Loucy (cell line): ENCODE measurements around the gene PCP4L1.

Source experiments
- H2AFZ ChIP-seq: fragments of 200-600 bp; sonication (generic); 2 replicates; pipeline ENCODE4 v1.6.0; 2016; ENCODE audit warnings: antibody characterized with exemption, mild to moderate bottlenecking, low read length, moderate library complexity
- H3F3A ChIP-seq: fragments of 200-600 bp; 2 replicates; pipeline ENCODE4 v1.6.0; 2016; ENCODE audit warnings: antibody characterized with exemption, low read depth, mild to moderate bottlenecking
- H3K27me3 ChIP-seq: fragments of 200-600 bp; sonication (generic); 2 replicates; pipeline ENCODE4 v1.6.1; 2014; ENCODE audit warnings: low read length, mild to moderate bottlenecking; ENCODE audit not compliant: insufficient read depth, poor library complexity, severe bottlenecking
- H3K36me3 ChIP-seq: fragments of 200-600 bp; sonication (generic); 2 replicates; pipeline ENCODE4 v1.6.1; 2016; ENCODE audit warnings: low read length; ENCODE audit not compliant: insufficient read depth
- H3K4me1 ChIP-seq: fragments of 200-600 bp; sonication (generic); 2 replicates; pipeline ENCODE4 v1.5.1; 2014; ENCODE audit warnings: low read length, mild to moderate bottlenecking; ENCODE audit not compliant: insufficient read depth, poor library complexity, severe bottlenecking
- H3K4me2 ChIP-seq: fragments of 200-600 bp; sonication (generic); 2 replicates; pipeline ENCODE4 v1.6.0; 2014; ENCODE audit warnings: antibody characterized with exemption, low read length, low read depth, mild to moderate bottlenecking; ENCODE audit not compliant: poor library complexity, severe bottlenecking
- H3K4me3 ChIP-seq: fragments of 200-600 bp; sonication (generic); 2 replicates; pipeline ENCODE4 v1.5.1; 2014; ENCODE audit warnings: low read length, mild to moderate bottlenecking, mixed read lengths; ENCODE audit not compliant: poor library complexity, severe bottlenecking
- H3K79me2 ChIP-seq: fragments of 200-600 bp; sonication (generic); 2 replicates; pipeline ENCODE4 v1.6.1; 2014; ENCODE audit warnings: low read length; ENCODE audit not compliant: insufficient read depth
- H3K9ac ChIP-seq: fragments of 200-600 bp; sonication (generic); 2 replicates; pipeline ENCODE4 v1.6.0; 2014; ENCODE audit warnings: mild to moderate bottlenecking, low read depth, low read length, moderate library complexity; ENCODE audit not compliant: poor library complexity, severe bottlenecking
- H3K9me2 ChIP-seq: fragments of 200-600 bp; sonication (generic); replicated peaks from 2 replicates; pipeline ENCODE4 v1.6.1; 2016; ENCODE audit warnings: low read depth, low read length, mixed read lengths
- H3K9me3 ChIP-seq: fragments of 200-600 bp; sonication (generic); 2 replicates; pipeline ENCODE4 v1.6.1; 2014; ENCODE audit warnings: mild to moderate bottlenecking, antibody characterized with exemption, low read length, low read depth; ENCODE audit not compliant: insufficient read depth
- H4K20me1 ChIP-seq: fragments of 200-600 bp; sonication (generic); 2 replicates; pipeline ENCODE4 v1.6.0; 2014; ENCODE audit warnings: antibody characterized with exemption, low read length, mild to moderate bottlenecking; ENCODE audit not compliant: insufficient read depth, poor library complexity, severe bottlenecking
- CTCF ChIP-seq: fragments of 200-600 bp; sonication (generic); conservative IDR thresholded peaks from 2 replicates; pipeline ENCODE4 v1.5.1; 2014; ENCODE audit warnings: mild to moderate bottlenecking, antibody characterized with exemption, low read length
- EZH2phosphoT487 ChIP-seq: fragments of 200-600 bp; IDR thresholded peaks from 2 replicates; pipeline ENCODE4 v1.6.1; 2018; ENCODE audit warnings: antibody characterized with exemption, mild to moderate bottlenecking, moderate library complexity, borderline replicate concordance

Gene PCP4L1

GRCh38 chr1:161215076-161215475, 43.5 kb upstream of the PCP4L1 start, which contains the start of gene FCER1G:
Gene FCER1G (plus strand): TSS chr1:161215295. CDS start chr1:161215322, 27 bp downstream.
- Histone ChIP-seq H3K36me3 (peaks cover 33% of the 10 kb centered on the region; the same call in 1 of the 2 replicates), H3K9me3 (no peaks in the 10 kb centered on the region), H3K27me3 (no peaks in the 10 kb centered on the region), H3K79me2 (no peaks in the 10 kb centered on the region), H4K20me1 (no peaks in the 10 kb centered on the region), H3K9ac (no peak within 1 kb of the TSS), H2AFZ (no peak within 1 kb of the TSS), H3K9me2 (no peaks in the 10 kb centered on the region), H3K4me2 (no peak within 1 kb of the TSS), H3K4me3 (no peak within 1 kb of the TSS), H3K4me1 (peaks cover 25% of the 10 kb centered on the region), H3F3A (peaks cover 3% of the 10 kb centered on the region; the same call in 1 of the 2 replicates)
- TF ChIP-seq CTCF (no peak), EZH2phosphoT487 (no peak)

GRCh38 chr1:161216945-161217712, 41.4 kb upstream of the PCP4L1 start:
- no peak overlapping the region for H3K4me3 ChIP-seq
- H3F3A ChIP-seq = peaks cover 3% of the 10 kb centered on the region; the same call in 1 of the 2 replicates
- H3K9me3 ChIP-seq = no peaks in the 10 kb centered on the region
- peak overlapping the region; percentile 45 for H3K4me2 ChIP-seq
- TF ChIP-seq CTCF = no peak
- TF ChIP-seq EZH2phosphoT487 = no peak
- H3K9me2 ChIP-seq = no peaks in the 10 kb centered on the region
- no peaks in the 10 kb centered on the region for H3K79me2 ChIP-seq
- no peak overlapping the region for H2AFZ ChIP-seq
- H3K27me3 ChIP-seq = no peaks in the 10 kb centered on the region
- H3K36me3 ChIP-seq = peaks cover 19% of the 10 kb centered on the region; the same call in 1 of the 2 replicates
- no peaks in the 10 kb centered on the region for H4K20me1 ChIP-seq
- H3K4me1 ChIP-seq = peaks cover 24% of the 10 kb centered on the region
- no peak overlapping the region for H3K9ac ChIP-seq

- no peaks in the 10 kb centered on the region for H3K9me2 ChIP-seq
- H3K36me3 ChIP-seq = peaks cover 17% of the 10 kb centered on the region; the same call in 1 of the 2 replicates
- no peak overlapping the region for H3K9ac ChIP-seq
- no peak overlapping the region for H2AFZ ChIP-seq
- no peaks in the 10 kb centered on the region for H4K20me1 ChIP-seq
- no peaks in the 10 kb centered on the region for H3K27me3 ChIP-seq
- no peaks in the 10 kb centered on the region for H3K9me3 ChIP-seq
- H3K4me3 ChIP-seq = no peak overlapping the region
- TF ChIP-seq EZH2phosphoT487 (no peak), CTCF (no peak)
- peak overlapping the region; percentile 45 for H3K4me2 ChIP-seq
- peaks cover 24% of the 10 kb centered on the region for H3K4me1 ChIP-seq
- no peaks in the 10 kb centered on the region for H3K79me2 ChIP-seq
- peaks cover 3% of the 10 kb centered on the region; the same call in 1 of the 2 replicates for H3F3A ChIP-seq
Measured at GRCh38 chr1:161217831-161218230, 40.7 kb upstream of the PCP4L1 start.
